K562 (cell line): ENCODE data around the gene KLHDC10. TPM values are rescaled to one million over a fixed set of nuclear protein-coding genes. Genes with fewer than 3 reads are reported as not detected.
A peak's percentile ranks its signal among the peaks of the same experiment; 100 is the strongest.

Experiments used
- ATAC-seq: fragments of 200-7000 bp; cut with Tn5 transposase; 3 replicates; pipeline ENCODE4 v1.9.1; 2020; ENCODE audit warnings: moderate library complexity
- BruUV-seq: library from RNA; stranded (reverse); fragments of 400-500 nt; replicated peaks from 2 replicates; lab custom pipeline; 2021; lab: Mats Ljungman, UMichigan
- CTCF ChIA-PET: fragments of 300-600 bp; formaldehyde crosslinking; extraction: SDS; loops from one replicate; lab custom pipeline; 2021; ENCODE audit warnings: low intra/inter-chr PET ratio; lab: Yijun Ruan, JAX
- POLR2A ChIA-PET: fragments of 300-600, 350-650 bp; sonication (Branson Sonifier 250); formaldehyde crosslinking; extraction: SDS; loops from one replicate; lab custom pipeline; 2021; ENCODE audit warnings: antibody characterized with exemption, inconsistent platforms; lab: Yijun Ruan, JAX
- DNase-seq, 4 experiments: peaks; one replicate each; pipeline versions ENCODE4 v3.0.0 to v3.0.0-alpha.2; 2011 to 2018; ENCODE audit warnings: low spot score in 3 of 4, mixed read lengths in 3 of 4; ENCODE audit errors: extremely low read depth in 1 of 4
- FAIRE-seq: peaks from 2 replicates; lab custom pipeline; 2011; peaks lifted over from hg19 to GRCh38; lab: Jason Lieb, UNC
- H2AFZ ChIP-seq: 2 replicates; pipeline ENCODE4 v1.6.0; 2011; ENCODE audit warnings: low read depth, low read length, control low read depth, inconsistent platforms
- H3K27ac ChIP-seq: fragments of 200-600 bp; 3 replicates; pipeline ENCODE4 v1.8.0; 2011; ENCODE audit warnings: low read depth, mild to moderate bottlenecking, control low read depth, inconsistent platforms, low read length, moderate library complexity, mixed read lengths; ENCODE audit errors: extremely low read depth
- H3K27me3 ChIP-seq, 2 experiments: fragments of 300-600 bp in 1 of 2; 2 replicates in 1 of 2; 3 replicates in 1 of 2; pipeline versions ENCODE4 v1.6.0 to v1.8.0; 2011; ENCODE audit warnings: inconsistent platforms in 2 of 2, low read length in 2 of 2, mild to moderate bottlenecking in 1 of 2, mixed read lengths in 1 of 2, moderate library complexity in 1 of 2; ENCODE audit not compliant: control insufficient read depth in 2 of 2, insufficient read depth in 2 of 2
- H3K36me3 ChIP-seq: fragments of 300-600 bp; 3 replicates; pipeline ENCODE4 v1.8.0; 2011; ENCODE audit warnings: mild to moderate bottlenecking, low read length, inconsistent platforms; ENCODE audit not compliant: control insufficient read depth, insufficient read depth
- H3K4me1 ChIP-seq, 2 experiments: fragments of 200-600 bp in 1 of 2; replicated peaks in 1 of 2; 2 replicates in 1 of 2; 3 replicates in 1 of 2; pipeline versions ENCODE4 v1.5.1 to v1.8.0; 2011; ENCODE audit warnings: inconsistent platforms in 2 of 2, low read length in 2 of 2, mild to moderate bottlenecking in 1 of 2, mixed read lengths in 1 of 2, moderate library complexity in 1 of 2; ENCODE audit not compliant: control insufficient read depth in 2 of 2, insufficient read depth in 2 of 2
- H3K4me2 ChIP-seq: 2 replicates; pipeline ENCODE4 v1.6.1; 2011; ENCODE audit warnings: low read length, control low read depth, inconsistent platforms, mixed read lengths; ENCODE audit not compliant: insufficient read depth
- H3K4me3 ChIP-seq: fragments of 200-600 bp; sonication (generic), shearing (Covaris generic); 2 replicates; pipeline ENCODE4 v1.5.1; 2016; ENCODE audit warnings: control low read depth, inconsistent platforms
- H3K79me2 ChIP-seq: fragments of 200-600 bp; 3 replicates; pipeline ENCODE4 v1.8.0; 2011; ENCODE audit warnings: low read length, inconsistent platforms; ENCODE audit not compliant: control insufficient read depth, insufficient read depth
- H3K9ac ChIP-seq, 2 experiments: 2 replicates each; pipeline versions ENCODE4 v1.6.0 to v1.6.1; 2011; ENCODE audit warnings: low read depth in 2 of 2, low read length in 2 of 2, control low read depth in 1 of 2, inconsistent platforms in 1 of 2, mild to moderate bottlenecking in 1 of 2, mixed read lengths in 1 of 2; ENCODE audit not compliant: insufficient read depth in 1 of 2
- H3K9me1 ChIP-seq: one replicate; pipeline ENCODE4 v1.6.0; 2011; ENCODE audit warnings: inconsistent platforms, mild to moderate bottlenecking, low read length, moderate library complexity; ENCODE audit not compliant: control insufficient read depth, insufficient read depth
- H3K9me3 ChIP-seq: replicated peaks from 2 replicates; pipeline ENCODE4 v1.5.1; 2011; ENCODE audit warnings: low read depth, low read length, inconsistent platforms; ENCODE audit not compliant: control insufficient read depth, insufficient read depth
- H4K20me1 ChIP-seq: replicated peaks from 2 replicates; pipeline ENCODE4 v1.6.1; 2011; ENCODE audit warnings: low read length, inconsistent platforms, mixed read lengths; ENCODE audit not compliant: control insufficient read depth, insufficient read depth
- ATF7 ChIP-seq: fragments of 450-650 bp; IDR thresholded peaks from 2 replicates; pipeline ENCODE4 v1.7.1; 2014; ENCODE audit warnings: mild to moderate bottlenecking, moderate library complexity
- BRD4 ChIP-seq: fragments of 200-600 bp; sonication (generic); IDR thresholded peaks from 2 replicates; pipeline ENCODE4 v1.6.1; 2017; ENCODE audit warnings: inconsistent platforms
- CEBPB ChIP-seq: fragments of 450-650 bp; IDR thresholded peaks from 2 replicates; pipeline ENCODE4 v1.6.1; 2016; ENCODE audit warnings: missing genetic modification characterization, missing compliant biosample characterization
- HMGN3 ChIP-seq: IDR thresholded peaks from 2 replicates; pipeline ENCODE4 v1.6.1; 2011; ENCODE audit warnings: borderline replicate concordance, low read depth, mild to moderate bottlenecking, mixed read lengths, low read length; ENCODE audit not compliant: insufficient read length; ENCODE audit errors: extremely low read depth
- KAT8 ChIP-seq: fragments of 450-650 bp; IDR thresholded peaks from 2 replicates; pipeline ENCODE4 v1.6.1; 2016; ENCODE audit warnings: low read depth, mild to moderate bottlenecking
- SMARCE1 ChIP-seq: fragments of 450-650 bp; IDR thresholded peaks from 2 replicates; pipeline ENCODE4 v1.7.1; 2016; ENCODE audit warnings: mild to moderate bottlenecking
- WGBS: fragments of 100-300 bp; shearing (Covaris generic); methylation state at CpG from one replicate; pipeline ENCODE4 v1.1.6; 2016; ENCODE audit warnings: low coverage, mixed read lengths; ENCODE audit not compliant: insufficient coverage; ENCODE audit errors: missing lambda C conversion rate; 5-methylcytosine and 5-hydroxymethylcytosine counted together
- in situ Hi-C: fragments of 300-500 bp; cut with MboI; formaldehyde crosslinking; loops from 4 replicates; pipeline ENCODE4 v1.15.0; 2018; ENCODE audit warnings: inconsistent platforms, mixed read lengths
- intact Hi-C: fragments of 100-400 bp; cut with micrococcal nuclease; formaldehyde crosslinking; loops from 2 replicates; pipeline ENCODE4 v1.14.2; 2022
- polyA plus RNA-seq, 8 experiments: library from polyadenylated mRNA; depleted of rRNA in 4 of 8; stranded (reverse) in 5 of 8; unstranded in 3 of 8; fragments of >200 nt; fragmentation: Nextera tagmentation in 2 of 8; fragmentation: Illumina TruSeq in 1 of 8; extraction: Ambion mirVana in 2 of 8; extraction: Trizol in 1 of 8; gene quantifications; 2 replicates each; pipeline versions ENCODE4 v1.2.1 to v1.2.3, GENCODE V29; 2011 to 2014; ENCODE audit warnings: inconsistent platforms in 1 of 8, missing spikeins in 1 of 8
- total RNA-seq, 7 experiments: library from RNA; depleted of rRNA in 6 of 7; stranded (reverse); fragments of >200 nt in 6 of 7; fragmentation: Illumina TruSeq in 2 of 7; extraction: Trizol in 2 of 7; gene quantifications; 2 replicates each; pipeline versions ENCODE4 v1.2.1 to v1.2.3, GENCODE V29; 2011 to 2021; ENCODE audit warnings: low replicate concordance in 1 of 7
- TF ChIP-seq, protein P1 (sequence below): fragments of 450-650 bp; IDR thresholded peaks from 2 replicates; pipeline ENCODE4 v1.6.1; 2016; ENCODE audit warnings: missing biosample characterization, missing genetic modification characterization
- TF ChIP-seq, protein P2 (sequence below), 2 experiments: fragments of 450-650 bp; formaldehyde crosslinking in 1 of 2; IDR thresholded peaks; 2 replicates each; pipeline versions ENCODE4 v1.4.0 to v1.6.1; 2014 to 2020; ENCODE audit warnings: mild to moderate bottlenecking in 2 of 2, borderline replicate concordance in 1 of 2, low read depth in 1 of 2
- TF ChIP-seq, protein P3 (sequence below): fragments of 450-650 bp; IDR thresholded peaks from 2 replicates; pipeline ENCODE4 v1.6.1; 2016

Gene KLHDC10
- total and polyA plus RNA-seq, 9 of the 15 experiments (the other 6 are each of a cell fraction or from before 2014, with no cell fraction given) = 9.8 to 80.5 (median 31.4) TPM

DNA sequence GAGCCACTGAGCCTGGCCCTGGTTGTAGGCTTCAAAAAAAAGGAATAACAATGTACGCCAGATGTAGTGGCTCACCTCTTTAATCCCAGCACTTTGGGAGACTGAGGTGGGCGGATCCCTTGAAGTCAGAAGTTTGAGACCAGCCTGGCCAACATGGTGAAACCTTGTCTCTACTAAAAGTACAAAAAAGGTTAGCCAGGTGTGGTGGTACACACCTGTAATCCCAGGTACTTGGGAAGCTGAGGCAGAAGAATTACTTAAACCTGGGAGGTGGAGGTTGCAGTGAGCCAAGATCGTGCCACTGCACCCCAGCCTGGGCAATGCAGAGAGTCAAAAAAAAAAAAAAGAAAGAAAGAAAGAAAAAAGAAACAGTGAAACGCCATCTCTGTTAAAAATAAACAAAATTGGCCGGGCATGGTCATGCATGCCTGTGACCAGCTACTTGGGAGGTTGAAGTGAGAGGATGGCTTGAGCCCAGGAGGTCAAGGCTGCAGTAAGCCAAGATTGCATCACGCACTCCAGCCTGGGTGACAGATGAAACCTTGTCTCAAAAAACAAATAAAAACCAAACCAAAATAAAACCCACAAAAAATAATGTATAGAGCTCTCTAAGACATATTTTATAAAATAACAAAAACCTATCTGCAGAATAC lies 4.7 kb upstream of the KLHDC10 start:
- DNase-seq (no peak), ATAC-seq (no peak), FAIRE-seq (no peak)
- Histone ChIP-seq H3K79me2 (peaks cover 4% of the 10 kb centered on the region), H3K36me3 (no peaks in the 10 kb centered on the region), H3K9me3 (no peaks in the 10 kb centered on the region), H3K27ac (no peak overlapping the region), H3K4me2 (no peak overlapping the region), H3K27me3 (no peaks in the 10 kb centered on the region), H3K9me1 (no peaks in the 10 kb centered on the region), H3K4me1 (peaks cover 11 to 18% of the 10 kb centered on the region in 2 experiments), H3K4me3 (no peak overlapping the region), H3K9ac (no peak overlapping the region), H2AFZ (0 out of 2 replicates have a peak overlapping the region, but pooled peaks have one; percentile 10), H4K20me1 (no peaks in the 10 kb centered on the region)
- no TSS peak for BruUV-seq
- in situ Hi-C loops (loop anchor here (10.0 kb wide), 3 partner anchors 509 to 689 kb away; no protein-coding TSS in a partner anchor), intact Hi-C loops (no loop called here)
- POLR2A ChIA-PET = no interaction called here
- WGBS = 67% methylated on average over 6 of the region's 6 CpGs
- CTCF ChIA-PET = no interaction called here
- TF ChIP-seq, protein P1, sequence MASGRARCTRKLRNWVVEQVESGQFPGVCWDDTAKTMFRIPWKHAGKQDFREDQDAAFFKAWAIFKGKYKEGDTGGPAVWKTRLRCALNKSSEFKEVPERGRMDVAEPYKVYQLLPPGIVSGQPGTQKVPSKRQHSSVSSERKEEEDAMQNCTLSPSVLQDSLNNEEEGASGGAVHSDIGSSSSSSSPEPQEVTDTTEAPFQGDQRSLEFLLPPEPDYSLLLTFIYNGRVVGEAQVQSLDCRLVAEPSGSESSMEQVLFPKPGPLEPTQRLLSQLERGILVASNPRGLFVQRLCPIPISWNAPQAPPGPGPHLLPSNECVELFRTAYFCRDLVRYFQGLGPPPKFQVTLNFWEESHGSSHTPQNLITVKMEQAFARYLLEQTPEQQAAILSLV (tag) = peak; percentile 64; the same call in 1 of the 2 replicates
- TF ChIP-seq, protein P2, sequence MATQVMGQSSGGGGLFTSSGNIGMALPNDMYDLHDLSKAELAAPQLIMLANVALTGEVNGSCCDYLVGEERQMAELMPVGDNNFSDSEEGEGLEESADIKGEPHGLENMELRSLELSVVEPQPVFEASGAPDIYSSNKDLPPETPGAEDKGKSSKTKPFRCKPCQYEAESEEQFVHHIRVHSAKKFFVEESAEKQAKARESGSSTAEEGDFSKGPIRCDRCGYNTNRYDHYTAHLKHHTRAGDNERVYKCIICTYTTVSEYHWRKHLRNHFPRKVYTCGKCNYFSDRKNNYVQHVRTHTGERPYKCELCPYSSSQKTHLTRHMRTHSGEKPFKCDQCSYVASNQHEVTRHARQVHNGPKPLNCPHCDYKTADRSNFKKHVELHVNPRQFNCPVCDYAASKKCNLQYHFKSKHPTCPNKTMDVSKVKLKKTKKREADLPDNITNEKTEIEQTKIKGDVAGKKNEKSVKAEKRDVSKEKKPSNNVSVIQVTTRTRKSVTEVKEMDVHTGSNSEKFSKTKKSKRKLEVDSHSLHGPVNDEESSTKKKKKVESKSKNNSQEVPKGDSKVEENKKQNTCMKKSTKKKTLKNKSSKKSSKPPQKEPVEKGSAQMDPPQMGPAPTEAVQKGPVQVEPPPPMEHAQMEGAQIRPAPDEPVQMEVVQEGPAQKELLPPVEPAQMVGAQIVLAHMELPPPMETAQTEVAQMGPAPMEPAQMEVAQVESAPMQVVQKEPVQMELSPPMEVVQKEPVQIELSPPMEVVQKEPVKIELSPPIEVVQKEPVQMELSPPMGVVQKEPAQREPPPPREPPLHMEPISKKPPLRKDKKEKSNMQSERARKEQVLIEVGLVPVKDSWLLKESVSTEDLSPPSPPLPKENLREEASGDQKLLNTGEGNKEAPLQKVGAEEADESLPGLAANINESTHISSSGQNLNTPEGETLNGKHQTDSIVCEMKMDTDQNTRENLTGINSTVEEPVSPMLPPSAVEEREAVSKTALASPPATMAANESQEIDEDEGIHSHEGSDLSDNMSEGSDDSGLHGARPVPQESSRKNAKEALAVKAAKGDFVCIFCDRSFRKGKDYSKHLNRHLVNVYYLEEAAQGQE (IDR thresholded peaks at IDR 0.05; ENCODE audit: borderline replicate concordance) = no peak
- TF ChIP-seq, protein P2 (CRISPR knock-in tag; IDR thresholded peaks at IDR 0.05; ENCODE audit: low read depth) = no peak
- TF ChIP-seq SMARCE1 = 0 out of 2 replicates have a peak, but pooled peaks have one; percentile 30
- TF ChIP-seq CEBPB (tag) = peak; percentile 73
- no peak for TF ChIP-seq KAT8
- peak; percentile 28; the same call in 1 of the 2 replicates for TF ChIP-seq ATF7
- TF ChIP-seq, protein P3, sequence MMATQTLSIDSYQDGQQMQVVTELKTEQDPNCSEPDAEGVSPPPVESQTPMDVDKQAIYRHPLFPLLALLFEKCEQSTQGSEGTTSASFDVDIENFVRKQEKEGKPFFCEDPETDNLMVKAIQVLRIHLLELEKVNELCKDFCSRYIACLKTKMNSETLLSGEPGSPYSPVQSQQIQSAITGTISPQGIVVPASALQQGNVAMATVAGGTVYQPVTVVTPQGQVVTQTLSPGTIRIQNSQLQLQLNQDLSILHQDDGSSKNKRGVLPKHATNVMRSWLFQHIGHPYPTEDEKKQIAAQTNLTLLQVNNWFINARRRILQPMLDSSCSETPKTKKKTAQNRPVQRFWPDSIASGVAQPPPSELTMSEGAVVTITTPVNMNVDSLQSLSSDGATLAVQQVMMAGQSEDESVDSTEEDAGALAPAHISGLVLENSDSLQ = 0 out of 2 replicates have a peak, but pooled peaks have one; percentile 18
- no peak for TF ChIP-seq HMGN3
- TF ChIP-seq BRD4 = no peak
